Activated CD8-positive, alpha-beta memory T cell treated with anti-CD3 and anti-CD28 coated beads for 24 hours (primary cell): ENCODE results near the gene DST.
"Not testable (repeated sequence)": the region's sequence is repeated elsewhere in the genome, so short reads cannot be mapped to it uniquely, and the experiment has no call there.

ENCODE experiments used
- DNase-seq: peaks from one replicate; pipeline ENCODE4 v3.0.0-alpha.2; 2020

Gene DST

GRCh38 chr6:56514395-56514794, 128.3 kb downstream of the DST start:
- no peak for DNase-seq

GRCh38 chr6:56513631-56514030, 129.1 kb downstream of the DST start:
- no peak for DNase-seq

GRCh38 chr6:56511591-56511990, 131.1 kb downstream of the DST start:
- no peak for DNase-seq

GRCh38 chr6:56510984-56511531, 131.6 kb downstream of the DST start:
- DNase-seq: no peak

- DNase-seq: no peak
Observed at GRCh38 chr6:56509031-56509430, 133.7 kb downstream of the DST start.

- DNase-seq: no peak
Observed at GRCh38 chr6:56507517-56507916, 135.2 kb downstream of the DST start.

- DNase-seq: no peak
Observed at GRCh38 chr6:56505512-56506260, 137.0 kb downstream of the DST start.

GRCh38 chr6:56501993-56502392, 140.7 kb downstream of the DST start:
- no peak for DNase-seq

- DNase-seq: no peak
Observed at GRCh38 chr6:56499095-56499494, 143.6 kb downstream of the DST start.

- no peak for DNase-seq
Observed at GRCh38 chr6:56497691-56498090, 145.0 kb downstream of the DST start.

- DNase-seq: no peak
Observed at GRCh38 chr6:56497240-56497639, 145.4 kb downstream of the DST start.

- DNase-seq: not testable (repeated sequence)
Observed at GRCh38 chr6:56496650-56497049, 146.0 kb downstream of the DST start.

GRCh38 chr6:56495654-56496053, 147.0 kb downstream of the DST start:
- no peak for DNase-seq

- DNase-seq: no peak
Observed at GRCh38 chr6:56491606-56492328, 150.9 kb downstream of the DST start.

GRCh38 chr6:56490993-56491392, 151.7 kb downstream of the DST start:
- no peak for DNase-seq

- DNase-seq: no peak
Observed at GRCh38 chr6:56489559-56489958, 153.1 kb downstream of the DST start.

GRCh38 chr6:56488281-56488680, 154.4 kb downstream of the DST start:
- no peak for DNase-seq

GRCh38 chr6:56486681-56487080, 156.0 kb downstream of the DST start:
- DNase-seq: no peak

- no peak for DNase-seq
Observed at GRCh38 chr6:56484669-56485068, 158.0 kb downstream of the DST start.

GRCh38 chr6:56483929-56484328, 158.8 kb downstream of the DST start:
- DNase-seq: no peak

- DNase-seq: no peak
Observed at GRCh38 chr6:56482525-56482924, 160.2 kb downstream of the DST start.

GRCh38 chr6:56481957-56482356, 160.7 kb downstream of the DST start:
- no peak for DNase-seq

GRCh38 chr6:56480654-56481337, 161.9 kb downstream of the DST start:
- no peak for DNase-seq

GRCh38 chr6:56480246-56480645, 162.4 kb downstream of the DST start:
- no peak for DNase-seq
